Measurements from ENCODE around the gene SNX9.
"Not testable (repeated sequence)": the region's sequence is repeated elsewhere in the genome, so short reads cannot be mapped to it uniquely, and the experiment has no call there.

DNA sequence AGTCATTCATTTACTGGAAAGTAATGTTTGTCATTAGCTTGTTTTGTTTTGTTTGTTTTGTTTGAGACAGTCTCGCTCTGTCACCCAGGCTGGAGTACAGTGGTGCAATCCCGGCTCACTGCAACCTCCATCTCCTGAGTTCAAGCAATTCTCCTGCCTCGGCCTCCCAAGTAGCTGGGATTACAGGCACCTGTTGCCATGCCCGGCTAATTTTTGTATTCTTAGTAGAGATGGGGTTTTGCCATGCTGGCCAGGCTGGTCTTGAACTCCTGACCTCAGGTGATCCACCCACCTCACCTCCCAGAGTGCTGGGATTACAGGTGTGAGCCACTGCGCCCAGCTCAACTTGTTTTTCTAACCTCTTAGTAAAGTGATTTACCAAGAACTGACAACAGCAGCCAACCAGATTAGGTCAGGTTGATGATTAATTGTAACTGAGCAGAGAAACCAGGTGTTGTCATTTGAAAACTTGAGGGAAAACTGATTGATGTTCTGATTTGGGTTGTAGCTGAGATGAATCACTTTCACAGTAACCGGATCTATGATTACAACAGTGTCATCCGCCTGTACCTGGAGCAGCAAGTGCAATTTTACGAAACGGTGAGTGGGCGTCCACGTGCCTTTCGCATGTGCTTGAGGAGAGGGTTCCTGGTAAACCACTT is 117.5 kb downstream of the SNX9 start:
- TF ChIP-seq, protein P1, sequence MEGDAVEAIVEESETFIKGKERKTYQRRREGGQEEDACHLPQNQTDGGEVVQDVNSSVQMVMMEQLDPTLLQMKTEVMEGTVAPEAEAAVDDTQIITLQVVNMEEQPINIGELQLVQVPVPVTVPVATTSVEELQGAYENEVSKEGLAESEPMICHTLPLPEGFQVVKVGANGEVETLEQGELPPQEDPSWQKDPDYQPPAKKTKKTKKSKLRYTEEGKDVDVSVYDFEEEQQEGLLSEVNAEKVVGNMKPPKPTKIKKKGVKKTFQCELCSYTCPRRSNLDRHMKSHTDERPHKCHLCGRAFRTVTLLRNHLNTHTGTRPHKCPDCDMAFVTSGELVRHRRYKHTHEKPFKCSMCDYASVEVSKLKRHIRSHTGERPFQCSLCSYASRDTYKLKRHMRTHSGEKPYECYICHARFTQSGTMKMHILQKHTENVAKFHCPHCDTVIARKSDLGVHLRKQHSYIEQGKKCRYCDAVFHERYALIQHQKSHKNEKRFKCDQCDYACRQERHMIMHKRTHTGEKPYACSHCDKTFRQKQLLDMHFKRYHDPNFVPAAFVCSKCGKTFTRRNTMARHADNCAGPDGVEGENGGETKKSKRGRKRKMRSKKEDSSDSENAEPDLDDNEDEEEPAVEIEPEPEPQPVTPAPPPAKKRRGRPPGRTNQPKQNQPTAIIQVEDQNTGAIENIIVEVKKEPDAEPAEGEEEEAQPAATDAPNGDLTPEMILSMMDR (IDR thresholded peaks at IDR 0.05; ENCODE audit: low read length): not testable (repeated sequence)
- TF ChIP-seq EZH2 (IDR thresholded peaks at IDR 0.05; ENCODE audit: borderline replicate concordance, low read length): not testable (repeated sequence)
